Kidney epithelial cell (primary cell): ENCODE results near the gene STARD5. TPM values are rescaled to one million over a fixed set of nuclear protein-coding genes. Genes with fewer than 3 reads are reported as not detected.
"Not testable (repeated sequence)": the region's sequence is repeated elsewhere in the genome, so short reads cannot be mapped to it uniquely, and the experiment has no call there.

Source experiments
- DNase-seq: peaks from one replicate; pipeline ENCODE4 v3.0.0-alpha.2; 2010; ENCODE audit warnings: low read depth
- H3K27me3 ChIP-seq: 2 replicates; pipeline ENCODE4 v1.6.0; 2011; ENCODE audit warnings: low read length; ENCODE audit not compliant: control insufficient read depth, insufficient read depth
- H3K36me3 ChIP-seq: 2 replicates; pipeline ENCODE4 v1.5.1; 2011; ENCODE audit warnings: low read length; ENCODE audit not compliant: control insufficient read depth, insufficient read depth
- H3K4me3 ChIP-seq: 2 replicates; pipeline ENCODE4 v1.5.1; 2011; ENCODE audit warnings: low read depth, mild to moderate bottlenecking, control low read depth, low read length
- total RNA-seq: library from RNA; depleted of rRNA; stranded (reverse); fragments of >200 nt; gene quantifications from 2 replicates; pipeline ENCODE4 v1.2.3, GENCODE V29; 2015
- TF ChIP-seq, protein P1 (sequence below): IDR thresholded peaks from 2 replicates; pipeline ENCODE4 v1.5.1; 2011; ENCODE audit warnings: mild to moderate bottlenecking, moderate library complexity, low read length, control low read depth, inconsistent platforms; ENCODE audit not compliant: insufficient read depth, poor library complexity, severe bottlenecking

STARD5 gene
- total RNA-seq, 1 donor from 2014 or later = 1.2 TPM

DNA sequence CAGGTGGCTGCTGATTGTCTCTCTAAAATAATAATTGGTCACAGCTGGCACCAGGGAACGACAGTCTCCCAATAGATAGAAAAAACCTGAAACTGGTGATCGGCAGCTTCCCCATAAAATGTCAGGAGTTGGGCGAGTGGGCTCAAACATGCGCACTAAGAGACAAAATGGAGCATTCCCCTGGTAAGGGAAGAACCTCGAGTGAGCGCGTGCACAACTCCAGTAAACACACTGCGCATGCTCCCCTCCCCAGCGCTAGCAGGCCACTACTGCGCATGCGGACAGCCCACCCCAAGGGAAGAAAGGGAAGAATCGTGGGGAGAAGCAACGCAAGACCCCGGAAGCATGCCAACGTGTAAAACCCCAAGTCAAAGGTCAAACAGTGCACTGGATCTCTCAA lies 7.7 kb upstream of the STARD5 start:
- H3K36me3 ChIP-seq = no peaks in the 10 kb centered on the region
- H3K27me3 ChIP-seq = no peaks in the 10 kb centered on the region
- H3K4me3 ChIP-seq = no peak overlapping the region
- TF ChIP-seq, protein P1, sequence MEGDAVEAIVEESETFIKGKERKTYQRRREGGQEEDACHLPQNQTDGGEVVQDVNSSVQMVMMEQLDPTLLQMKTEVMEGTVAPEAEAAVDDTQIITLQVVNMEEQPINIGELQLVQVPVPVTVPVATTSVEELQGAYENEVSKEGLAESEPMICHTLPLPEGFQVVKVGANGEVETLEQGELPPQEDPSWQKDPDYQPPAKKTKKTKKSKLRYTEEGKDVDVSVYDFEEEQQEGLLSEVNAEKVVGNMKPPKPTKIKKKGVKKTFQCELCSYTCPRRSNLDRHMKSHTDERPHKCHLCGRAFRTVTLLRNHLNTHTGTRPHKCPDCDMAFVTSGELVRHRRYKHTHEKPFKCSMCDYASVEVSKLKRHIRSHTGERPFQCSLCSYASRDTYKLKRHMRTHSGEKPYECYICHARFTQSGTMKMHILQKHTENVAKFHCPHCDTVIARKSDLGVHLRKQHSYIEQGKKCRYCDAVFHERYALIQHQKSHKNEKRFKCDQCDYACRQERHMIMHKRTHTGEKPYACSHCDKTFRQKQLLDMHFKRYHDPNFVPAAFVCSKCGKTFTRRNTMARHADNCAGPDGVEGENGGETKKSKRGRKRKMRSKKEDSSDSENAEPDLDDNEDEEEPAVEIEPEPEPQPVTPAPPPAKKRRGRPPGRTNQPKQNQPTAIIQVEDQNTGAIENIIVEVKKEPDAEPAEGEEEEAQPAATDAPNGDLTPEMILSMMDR = no peak
- DNase-seq = no peak

- H3K4me3 ChIP-seq, H3K27me3 ChIP-seq, H3K36me3 ChIP-seq, DNase-seq: not testable (repeated sequence)
Measured at GRCh38 chr15:81331141-81331540, 7.2 kb upstream of the STARD5 start.

- no peak overlapping the region for H3K4me3 ChIP-seq
- DNase-seq = no peak
- TF ChIP-seq, protein P1 = no peak
- no peaks in the 10 kb centered on the region for H3K27me3 ChIP-seq
- H3K36me3 ChIP-seq = no peaks in the 10 kb centered on the region
Measured at GRCh38 chr15:81330366-81331090, 6.6 kb upstream of the STARD5 start.

DNA sequence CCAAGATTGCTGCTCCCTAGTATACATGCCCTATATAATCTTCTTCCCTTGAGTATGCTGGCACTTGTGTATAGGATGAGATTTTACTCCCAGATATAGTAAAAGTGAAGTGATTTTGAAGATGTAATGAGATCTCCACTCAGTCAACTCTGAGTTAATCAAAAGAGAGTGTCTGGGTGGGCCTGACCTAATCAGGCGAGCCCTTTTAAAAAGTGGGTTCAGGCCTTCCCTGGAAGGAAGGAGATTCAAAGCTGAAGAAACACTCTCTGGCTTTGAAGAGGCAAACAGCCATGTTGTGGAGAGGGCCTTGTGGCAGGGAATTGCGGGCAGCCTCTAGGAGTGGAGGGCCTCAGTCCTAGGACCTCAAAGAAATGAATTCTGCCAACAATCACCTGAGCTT lies 5.5 kb upstream of the STARD5 start:
- Histone ChIP-seq H3K4me3 (no peak overlapping the region), H3K27me3 (no peaks in the 10 kb centered on the region), H3K36me3 (no peaks in the 10 kb centered on the region)
- DNase-seq = no peak
- TF ChIP-seq, protein P1 = no peak

- TF ChIP-seq, protein P1 = no peak
- no peak overlapping the region for H3K4me3 ChIP-seq
- no peaks in the 10 kb centered on the region for H3K27me3 ChIP-seq
- no peaks in the 10 kb centered on the region for H3K36me3 ChIP-seq
- no peak for DNase-seq
Measured at GRCh38 chr15:81327516-81327915, 3.6 kb upstream of the STARD5 start.

- Histone ChIP-seq H3K4me3 (no peak overlapping the region), H3K27me3 (no peaks in the 10 kb centered on the region), H3K36me3 (no peaks in the 10 kb centered on the region)
- no peak for DNase-seq
- TF ChIP-seq, protein P1 = no peak
Measured at GRCh38 chr15:81326466-81327212, 2.7 kb upstream of the STARD5 start.
